Renal cortex interstitium (tissue), 11 donors: ENCODE measurements around the gene NAGA. TPM values are rescaled to one million over a fixed set of nuclear protein-coding genes. Genes with fewer than 3 reads are reported as not detected.

Experiments
- DNase-seq, 11 donors: peaks; one replicate each; pipeline ENCODE4 v3.0.0-alpha.2; 2013; ENCODE audit warnings: low read depth in 9 of 11, low spot score in 4 of 11; ENCODE audit errors: extremely low read depth in 1 of 11
- polyA plus RNA-seq, 3 donors: library from polyadenylated mRNA; unstranded; fragments of 120-200 nt; gene quantifications; one replicate each; pipeline ENCODE4 v1.2.1, GENCODE V29; 2013; ENCODE audit not compliant: insufficient read length in 3 of 3

The NAGA gene
- polyA plus RNA-seq, 3 donors = 20.6 to 28.3 (median 26.3) TPM

- DNase-seq = no peak
Measured at GRCh38 chr22:42064629-42065028, 6.0 kb downstream of the NAGA start.

- no peak for DNase-seq
Measured at GRCh38 chr22:42062506-42063170, 8.0 kb downstream of the NAGA start.

GRCh38 chr22:42061041-42061440 is 9.6 kb downstream of the NAGA start:
- no peak for DNase-seq

GRCh38 chr22:42060489-42060888 is 10.1 kb downstream of the NAGA start:
- no peak for DNase-seq

GRCh38 chr22:42056757-42057511 is 13.7 kb downstream of the NAGA start:
- no peak for DNase-seq

GRCh38 chr22:42052765-42053164 is 17.8 kb downstream of the NAGA start:
- DNase-seq = no peak

GRCh38 chr22:42050641-42051180 is 19.9 kb downstream of the NAGA start:
- DNase-seq = no peak

- DNase-seq = no peak
Measured at GRCh38 chr22:42041784-42042183, 28.8 kb downstream of the NAGA start.

- no peak for DNase-seq
Measured at GRCh38 chr22:42039271-42039670, 31.3 kb downstream of the NAGA start.

GRCh38 chr22:42035256-42035655 is 35.4 kb downstream of the NAGA start:
- DNase-seq = no peak

GRCh38 chr22:42033263-42034181 is 37.1 kb downstream of the NAGA start:
- no peak for DNase-seq

GRCh38 chr22:42026705-42027104 is 43.9 kb downstream of the NAGA start:
- DNase-seq = no peak

- no peak for DNase-seq
Measured at GRCh38 chr22:42025421-42025820, 45.2 kb downstream of the NAGA start.

- DNase-seq = no peak
Measured at GRCh38 chr22:42022162-42022847, 48.3 kb downstream of the NAGA start.

- DNase-seq = no peak
Measured at GRCh38 chr22:42021571-42021970, 49.0 kb downstream of the NAGA start.

- DNase-seq = no peak
Measured at GRCh38 chr22:42018224-42018623, 52.4 kb downstream of the NAGA start.

- no peak for DNase-seq
Measured at GRCh38 chr22:42016111-42016510, 54.5 kb downstream of the NAGA start.

GRCh38 chr22:42013385-42013784 is 57.2 kb downstream of the NAGA start:
- no peak for DNase-seq

GRCh38 chr22:42010778-42011177 is 59.8 kb downstream of the NAGA start:
- DNase-seq = no peak
